ENCODE data around the gene TRIP12. TPM values are rescaled to one million over a fixed set of nuclear protein-coding genes. Genes with fewer than 3 reads are reported as not detected.
"Not testable (repeated sequence)": the region's sequence is repeated elsewhere in the genome, so short reads cannot be mapped to it uniquely, and the experiment has no call there.

The TRIP12 gene
- 100 to 1,000 TPM; 251 to 258 TPM for total RNA-seq

DNA sequence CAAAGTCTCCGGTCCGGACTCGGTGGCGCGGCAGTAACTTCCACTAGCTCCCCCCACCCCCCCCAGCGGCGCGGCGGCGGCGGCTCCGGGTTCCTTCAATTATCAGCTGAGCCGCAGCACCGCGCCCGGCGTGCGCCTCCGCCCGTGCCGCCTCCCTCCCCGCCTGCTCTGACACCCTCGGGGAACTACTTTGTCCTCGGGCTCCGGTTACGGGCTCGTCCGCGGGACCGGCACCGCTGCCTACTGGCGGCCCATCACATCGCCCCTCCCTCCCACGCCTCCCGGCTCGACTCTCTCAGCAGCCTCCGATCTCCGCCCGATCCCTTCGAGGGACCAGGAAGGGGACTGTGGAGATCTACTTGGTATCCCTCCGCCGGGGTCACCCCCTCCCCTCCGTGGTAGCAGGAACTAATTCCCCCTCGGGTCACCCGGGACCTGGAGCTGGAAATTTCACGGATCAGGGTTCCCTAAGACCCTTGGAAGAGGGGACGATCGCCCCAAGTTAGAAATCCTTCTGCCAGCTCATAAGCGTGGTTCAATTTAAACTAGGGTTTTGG lies at the start of gene TRIP12:
Gene TRIP12 (minus strand): TSS at position 118 of the 557 bp plus-strand sequence. CDS start 41,930 bp downstream, outside the sequence.
- ChIA-PET CTCF (interaction anchor here (0.7 to 1.7 kb wide), 3 partner anchors 121 to 238 kb away, joined by 4 to 5 read pairs (median 4); no protein-coding TSS in a partner anchor), POLR2A (interaction anchor here (0.6 to 1.8 kb wide), 6 partner anchors 11 to 672 kb away, joined by 3 to 9 read pairs (median 4); no protein-coding TSS in a partner anchor)

DNA sequence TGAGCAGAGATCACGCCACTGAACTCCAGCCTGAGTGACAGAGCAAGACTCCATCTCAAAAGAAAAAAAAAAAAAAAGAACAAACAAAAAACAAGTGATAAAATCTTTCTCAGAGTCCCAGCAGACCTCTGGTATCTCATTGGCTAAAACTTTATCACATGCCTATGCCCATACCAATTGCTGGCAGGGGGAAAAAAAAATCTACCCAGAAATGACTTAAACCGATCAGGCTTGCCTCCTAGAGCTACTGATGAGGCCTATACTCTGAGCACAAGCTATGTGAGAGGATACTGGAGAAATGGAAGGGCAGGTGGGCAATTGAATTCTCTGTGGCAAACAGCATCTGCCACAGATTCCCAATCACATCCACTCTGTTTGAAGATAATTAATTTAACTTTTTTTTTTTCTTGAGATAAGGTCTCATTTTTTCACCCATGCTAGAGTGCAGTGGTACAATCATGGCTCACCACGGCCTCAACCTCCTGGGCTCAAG lies 49.5 kb upstream of the TRIP12 start:
- POLR2A ChIA-PET = no interaction called here
- CTCF ChIA-PET = no interaction called here

DNA sequence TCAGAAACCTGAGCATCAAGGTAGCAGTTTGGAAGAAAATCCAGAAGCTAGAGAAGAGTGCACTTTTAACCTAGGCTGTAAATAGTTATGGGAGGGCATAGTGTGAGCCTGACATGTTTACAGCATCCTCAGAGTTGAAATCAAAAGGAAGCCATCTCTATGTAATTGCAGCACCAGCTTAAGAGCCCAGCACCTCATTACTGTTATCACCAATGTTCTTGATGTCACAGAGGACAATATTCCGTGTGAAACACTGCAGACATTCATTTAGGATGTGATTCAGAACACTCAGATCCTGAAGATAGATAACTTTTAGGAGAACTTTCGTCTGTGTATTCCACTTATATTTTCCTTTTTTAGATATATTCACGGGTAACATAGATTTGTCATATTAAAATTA lies 48.6 kb upstream of the TRIP12 start:
- CTCF ChIA-PET = no interaction called here
- POLR2A ChIA-PET = no interaction called here

DNA sequence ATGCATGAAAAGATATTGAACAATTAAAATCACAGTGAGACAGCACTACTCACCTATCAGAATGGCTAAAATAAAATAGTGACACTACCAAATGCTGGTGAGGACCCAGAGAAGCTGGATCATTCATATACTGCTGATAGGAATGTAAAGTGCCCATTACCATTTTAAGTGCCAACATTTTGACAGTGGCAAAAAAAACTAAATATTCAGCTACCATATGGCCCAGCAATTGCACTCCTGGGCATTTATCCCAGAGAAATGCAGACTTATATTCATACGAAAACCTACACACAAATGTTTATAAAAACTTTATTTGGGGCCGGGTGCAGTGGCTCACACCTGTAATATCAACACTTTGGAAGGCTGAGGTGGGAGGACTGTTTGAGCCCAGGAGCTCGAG lies 48.1 kb upstream of the TRIP12 start:
- POLR2A ChIA-PET = no interaction called here
- CTCF ChIA-PET = no interaction called here

DNA sequence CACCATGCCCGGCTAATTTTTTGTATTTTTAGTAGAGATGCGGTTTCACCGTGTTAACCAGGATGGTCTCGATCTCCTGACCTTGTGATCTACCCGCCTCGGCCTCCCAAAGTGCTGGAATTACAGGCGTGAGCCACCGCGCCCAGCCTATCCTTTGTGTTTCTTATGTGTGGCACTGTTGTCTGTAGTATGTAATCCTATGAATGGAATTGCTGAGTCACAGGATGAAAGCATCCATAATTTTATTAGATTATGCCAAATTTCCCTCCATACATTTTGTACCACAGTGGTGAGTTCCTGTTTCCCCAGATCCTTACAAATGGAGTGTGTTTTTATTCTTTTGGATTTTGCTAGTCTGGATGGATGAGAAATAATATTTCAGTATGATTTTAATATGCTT lies 41.8 kb upstream of the TRIP12 start:
- POLR2A ChIA-PET, CTCF ChIA-PET: not testable (repeated sequence)

DNA sequence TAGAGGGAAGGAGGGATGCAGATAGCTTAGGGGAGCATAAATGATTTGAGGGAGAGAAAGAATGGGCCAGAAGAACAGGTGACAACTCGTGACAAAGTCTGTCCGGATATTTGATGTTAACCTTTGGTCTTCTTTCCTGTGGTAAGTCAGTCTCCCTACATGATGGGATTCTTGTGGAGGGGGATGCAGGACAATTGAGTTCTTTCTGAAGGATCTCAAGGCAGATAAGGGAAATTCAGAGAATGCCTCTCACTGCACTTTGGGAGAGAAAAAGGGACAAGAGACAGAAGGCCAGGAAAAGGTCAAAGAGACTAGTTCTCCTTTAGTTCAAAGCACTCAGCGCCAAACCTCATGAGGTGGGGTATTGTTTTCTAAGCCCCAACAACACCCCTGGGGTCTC lies 34.7 kb upstream of the TRIP12 start:
- POLR2A ChIA-PET = no interaction called here

DNA sequence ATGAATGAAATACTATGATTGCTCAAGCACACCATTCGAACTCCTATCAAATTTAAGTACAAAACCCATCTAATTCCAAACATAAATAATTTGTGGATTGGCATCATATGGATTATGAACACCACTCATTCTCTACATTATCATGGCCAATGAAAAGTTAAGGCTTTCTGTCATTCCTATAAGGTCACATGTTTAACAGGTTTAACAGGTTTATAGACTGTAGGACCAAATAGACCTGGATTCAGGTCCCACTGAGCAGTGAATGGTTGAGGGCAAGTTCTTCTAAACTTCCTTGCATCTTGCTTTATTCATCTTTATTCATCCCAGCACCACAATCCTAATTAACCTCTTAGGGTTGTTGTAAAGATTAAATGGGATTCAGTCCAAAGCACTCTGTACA lies 33.9 kb upstream of the TRIP12 start:
- POLR2A ChIA-PET = no interaction called here
- CTCF ChIA-PET = no interaction called here

More for the DNA sequence above, 34.7 kb upstream of the TRIP12 start:
- CTCF ChIA-PET = no interaction called here

DNA sequence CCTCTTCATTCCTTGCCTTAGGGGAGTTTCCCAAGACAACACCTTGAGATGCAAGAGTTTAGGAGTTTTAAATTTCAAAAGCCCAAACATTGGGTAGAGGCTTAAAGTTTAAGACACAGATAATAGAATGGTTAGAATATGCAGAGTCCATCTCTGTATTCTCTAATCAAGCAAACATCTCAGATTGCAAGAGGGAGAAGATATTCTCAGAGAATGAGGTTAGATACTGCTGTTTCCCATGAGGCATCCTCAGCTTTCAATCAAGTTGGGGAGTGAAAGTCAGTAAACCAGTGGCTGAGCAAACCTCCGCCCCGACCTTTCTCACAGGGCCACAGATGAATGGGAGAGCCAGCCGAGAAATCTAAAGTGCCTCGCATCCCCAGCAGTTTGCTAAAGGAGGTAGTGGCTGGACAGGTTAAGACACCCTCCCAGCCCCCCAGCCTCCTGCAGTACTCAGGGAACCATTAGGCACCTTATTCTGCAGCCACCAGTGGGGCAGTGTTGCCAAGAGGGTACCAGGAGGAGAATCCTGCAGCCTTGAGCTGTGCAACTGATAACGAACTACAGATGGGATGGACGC lies 30.5 kb upstream of the TRIP12 start:
- ChIA-PET POLR2A (no interaction called here), CTCF (no interaction called here)

DNA sequence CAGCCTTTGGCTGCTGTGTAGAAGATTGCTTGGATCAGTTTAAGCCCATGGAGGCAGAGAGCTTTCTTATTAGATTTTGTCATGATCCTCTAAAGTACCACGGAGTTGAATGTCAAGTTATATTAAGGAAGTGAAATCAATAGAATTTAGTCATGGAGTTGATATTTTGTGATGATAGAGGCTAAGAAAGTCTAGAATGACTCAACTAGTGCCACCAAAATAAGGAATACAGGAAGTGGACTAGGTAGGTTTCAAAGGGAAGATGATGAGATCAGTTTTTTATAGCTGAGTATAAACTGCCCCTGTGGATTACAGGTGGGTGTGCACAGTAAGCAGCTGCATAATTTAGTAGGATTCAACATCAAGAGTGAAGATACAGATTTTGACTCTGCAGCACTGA lies 25.7 kb upstream of the TRIP12 start:
- ChIA-PET CTCF (interaction anchor here (0.6 kb wide), 1 partner anchor 92 kb away, joined by 3 read pairs; no protein-coding TSS in a partner anchor), POLR2A (no interaction called here)

DNA sequence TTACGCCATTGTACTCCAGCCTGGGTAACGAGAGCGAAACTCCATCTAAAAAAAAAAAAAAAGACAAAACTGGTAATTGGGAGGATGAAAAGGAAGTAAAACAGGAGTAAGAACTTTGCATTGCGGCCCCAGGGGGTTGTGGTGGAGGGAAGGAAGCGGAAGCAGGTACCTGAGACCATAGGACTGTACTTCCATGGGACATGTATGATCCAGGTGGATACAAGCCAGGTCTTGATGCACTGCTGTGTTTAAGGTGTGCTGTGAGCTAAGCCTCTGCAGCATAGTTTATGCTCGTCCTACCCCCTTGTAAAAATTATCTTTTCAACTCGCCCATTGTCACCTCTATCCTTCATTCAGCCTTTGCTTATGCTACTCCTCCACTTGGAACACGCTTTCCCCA lies 24.2 kb upstream of the TRIP12 start:
- ChIA-PET POLR2A (no interaction called here), CTCF (no interaction called here)

DNA sequence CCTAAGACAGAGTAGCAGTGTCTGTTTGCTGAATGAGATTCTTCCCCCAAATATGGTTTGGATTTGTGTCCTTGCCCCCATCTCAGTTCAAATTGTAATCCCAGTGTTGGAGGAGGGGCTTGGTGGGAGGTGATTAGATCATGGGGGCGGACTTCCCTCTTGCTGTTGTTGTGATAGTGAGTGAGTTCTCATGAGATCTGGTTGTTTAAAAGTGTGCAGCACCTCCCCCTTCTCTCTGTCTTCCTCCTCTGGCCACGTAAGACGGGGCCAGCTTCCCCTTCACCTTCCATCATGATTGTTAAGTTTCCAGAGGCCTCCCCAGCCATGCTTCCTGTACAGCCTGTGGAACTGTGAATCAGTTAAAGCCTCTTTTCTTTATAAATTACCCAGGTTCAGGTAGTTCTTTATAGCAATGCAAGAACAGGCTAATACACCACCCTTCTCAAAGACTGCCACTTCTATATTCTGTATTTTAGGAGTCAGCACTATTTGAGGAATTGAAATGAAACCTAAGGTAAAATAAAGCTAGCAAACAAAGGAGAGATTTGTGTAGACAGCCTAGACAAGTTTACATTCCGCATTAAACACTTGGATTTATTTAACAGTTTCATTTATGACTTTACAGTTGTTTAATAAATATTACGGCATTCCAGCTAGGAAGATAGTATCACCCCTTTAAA lies 22.1 kb upstream of the TRIP12 start:
- ChIA-PET CTCF (no interaction called here), POLR2A (no interaction called here)

DNA sequence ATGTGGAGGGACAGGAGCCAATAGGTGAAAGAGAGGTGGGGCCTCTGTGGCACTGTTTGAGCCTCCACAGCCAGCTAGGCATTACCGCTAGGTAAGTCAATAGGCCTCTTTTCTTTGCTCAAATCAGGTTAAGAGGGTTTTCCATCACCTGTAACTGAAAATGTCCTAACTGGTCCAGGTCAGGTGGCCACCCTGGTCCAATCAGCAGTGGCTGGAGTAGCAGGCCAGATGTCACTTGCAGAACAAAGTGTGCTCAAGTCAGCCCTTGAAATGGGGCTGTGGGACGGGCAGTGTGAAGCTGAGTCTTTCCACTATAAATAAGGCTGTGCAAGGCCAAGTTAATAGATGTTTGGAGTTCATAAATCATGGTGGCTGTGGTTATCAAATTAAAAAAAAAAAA lies 21.4 kb upstream of the TRIP12 start:
- ChIA-PET POLR2A (no interaction called here), CTCF (no interaction called here)

DNA sequence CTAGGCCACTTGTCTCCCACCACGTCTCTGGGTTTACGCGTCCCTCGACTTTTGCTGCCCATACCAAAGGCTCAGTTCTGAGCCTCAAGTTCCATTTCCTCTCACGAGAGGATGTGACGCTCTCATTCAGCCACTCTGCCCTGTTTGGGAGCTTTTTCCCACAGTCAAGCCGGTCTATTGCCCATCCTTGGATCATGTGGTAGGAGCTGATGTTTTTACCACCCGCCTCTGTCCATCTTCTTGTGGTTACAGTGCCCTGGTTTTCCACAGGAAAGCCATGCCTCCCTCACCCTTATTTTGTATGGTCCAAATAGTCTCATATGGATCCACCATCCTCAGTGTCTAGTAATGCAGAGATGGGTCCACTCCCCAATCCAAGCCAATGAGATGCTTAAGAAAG lies 20.9 kb upstream of the TRIP12 start:
- ChIA-PET POLR2A (no interaction called here), CTCF (no interaction called here)

DNA sequence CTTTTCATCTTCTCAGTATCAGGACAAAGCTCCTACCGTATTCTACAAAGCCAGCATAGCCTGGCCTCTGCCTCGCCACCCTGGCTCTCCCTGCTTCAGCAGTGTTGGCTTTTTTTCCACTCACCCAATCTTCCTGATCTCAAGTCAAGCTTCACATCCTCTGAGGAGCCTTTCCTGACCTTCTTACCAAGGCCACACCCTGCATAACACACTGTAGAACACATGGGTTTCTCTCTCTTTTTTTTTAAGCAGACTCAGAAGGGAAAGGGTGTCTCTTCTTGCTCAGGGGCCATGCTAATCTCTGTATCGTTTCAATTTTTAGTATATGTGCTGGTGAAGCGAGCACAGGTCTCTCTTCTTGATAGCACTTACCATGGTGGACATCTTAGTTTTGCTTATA lies 15.7 kb upstream of the TRIP12 start:
- CTCF ChIA-PET = no interaction called here
- POLR2A ChIA-PET = no interaction called here

DNA sequence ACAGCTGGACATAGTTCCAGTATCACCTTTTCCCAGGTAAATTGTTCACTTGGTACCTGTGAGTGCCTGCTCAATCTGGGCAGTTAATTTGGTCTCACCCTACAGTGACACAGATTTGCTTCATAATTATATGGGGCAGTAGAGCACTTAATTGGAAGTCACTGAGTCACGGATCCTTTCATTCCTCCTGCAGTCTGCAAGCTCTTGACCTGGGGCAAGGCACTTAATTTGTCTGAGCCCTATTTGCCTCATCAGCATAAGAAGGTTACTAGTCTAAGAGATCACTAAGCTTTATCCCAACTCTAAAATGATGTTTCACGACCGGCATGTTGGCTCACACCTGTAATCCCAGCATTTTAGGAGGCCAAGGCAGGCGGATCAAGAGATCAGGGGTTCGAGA lies 9.4 kb upstream of the TRIP12 start:
- ChIA-PET CTCF (no interaction called here), POLR2A (no interaction called here)

DNA sequence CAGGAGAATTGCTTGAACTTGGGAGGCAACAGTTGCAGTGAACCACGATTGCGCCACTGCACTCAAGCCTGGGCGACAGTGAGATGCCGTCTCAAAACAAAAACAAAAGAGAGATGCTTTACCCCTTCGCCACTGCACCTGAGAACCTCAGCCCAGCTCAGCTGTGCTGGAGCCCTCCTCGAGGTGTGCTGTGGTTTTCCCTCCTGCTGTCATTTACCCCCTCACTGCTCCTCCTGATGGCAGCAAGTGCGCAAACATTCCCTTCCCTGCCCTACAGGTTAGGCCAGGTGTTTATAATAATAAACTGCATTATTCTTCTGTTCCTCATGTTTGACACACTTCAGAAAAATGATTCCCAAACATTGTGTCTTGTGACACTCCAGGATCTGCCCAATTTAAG lies 8.8 kb upstream of the TRIP12 start:
- CTCF ChIA-PET = no interaction called here
- POLR2A ChIA-PET = no interaction called here

DNA sequence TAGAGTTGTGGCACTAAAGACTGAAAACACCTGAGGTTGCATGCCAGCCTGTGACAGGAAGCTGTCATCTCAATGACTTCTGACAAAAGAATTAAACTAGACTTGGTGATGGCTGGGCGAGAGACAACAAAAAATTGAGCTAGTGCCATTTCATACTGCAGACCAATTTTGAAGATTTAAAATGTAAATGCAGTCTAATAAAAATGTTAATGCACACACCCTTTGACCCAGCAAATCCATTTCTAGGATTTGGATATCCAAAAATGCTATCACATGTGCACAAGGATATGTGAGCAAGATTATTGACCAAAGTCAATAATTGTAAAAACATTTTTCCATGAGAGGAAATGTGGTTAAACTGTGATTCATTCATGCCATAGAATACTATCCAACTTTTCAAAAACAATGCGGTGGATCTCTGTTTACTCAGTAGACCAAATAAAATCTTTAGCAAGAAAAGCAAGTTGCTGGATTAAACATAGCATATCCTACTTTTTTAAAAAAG lies 6.1 kb upstream of the TRIP12 start:
- CTCF ChIA-PET = interaction anchor here (1.4 kb wide), 1 partner anchor 139 kb away, joined by 3 read pairs; no protein-coding TSS in a partner anchor
- POLR2A ChIA-PET = no interaction called here

DNA sequence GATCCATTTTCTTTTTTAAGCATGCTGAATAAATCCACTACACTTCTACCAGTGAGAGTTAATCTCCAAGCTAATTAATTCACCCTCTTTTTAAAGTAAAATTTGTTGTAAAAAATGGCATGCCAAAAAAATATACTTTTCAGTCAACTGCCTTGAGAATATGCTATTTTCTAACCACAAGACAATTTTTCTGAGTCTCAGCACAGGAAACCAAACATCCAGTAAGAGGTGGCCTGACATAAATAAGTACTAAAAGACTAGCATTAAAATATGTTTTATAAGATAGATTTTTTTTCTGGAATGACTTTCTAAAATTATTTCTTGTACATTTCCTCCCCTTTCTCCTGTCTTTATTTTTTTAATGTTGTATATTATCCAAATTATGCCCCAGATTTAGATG lies 3.4 kb upstream of the TRIP12 start:
- ChIA-PET CTCF (no interaction called here), POLR2A (no interaction called here)

DNA sequence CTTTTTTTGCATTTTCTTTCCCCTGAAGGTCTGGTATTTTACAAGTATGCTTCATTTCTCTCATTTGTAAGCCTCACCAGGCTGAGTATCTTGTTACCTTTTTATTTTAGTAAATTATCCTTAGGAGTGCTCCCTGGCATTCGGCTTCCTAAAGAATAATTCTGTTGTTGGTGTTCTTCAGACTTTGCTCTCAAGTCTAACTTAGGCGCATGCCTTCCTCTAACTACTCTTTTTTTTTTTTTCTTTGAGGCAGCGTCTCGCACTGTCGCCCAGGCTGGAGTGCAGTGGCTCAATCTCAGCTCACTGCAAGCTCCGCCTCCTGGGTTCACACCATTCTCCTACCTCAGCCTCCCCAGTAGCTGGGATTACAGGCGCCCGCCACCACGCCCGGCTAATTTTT lies 2.7 kb upstream of the TRIP12 start:
- POLR2A ChIA-PET, CTCF ChIA-PET: not testable (repeated sequence)

DNA sequence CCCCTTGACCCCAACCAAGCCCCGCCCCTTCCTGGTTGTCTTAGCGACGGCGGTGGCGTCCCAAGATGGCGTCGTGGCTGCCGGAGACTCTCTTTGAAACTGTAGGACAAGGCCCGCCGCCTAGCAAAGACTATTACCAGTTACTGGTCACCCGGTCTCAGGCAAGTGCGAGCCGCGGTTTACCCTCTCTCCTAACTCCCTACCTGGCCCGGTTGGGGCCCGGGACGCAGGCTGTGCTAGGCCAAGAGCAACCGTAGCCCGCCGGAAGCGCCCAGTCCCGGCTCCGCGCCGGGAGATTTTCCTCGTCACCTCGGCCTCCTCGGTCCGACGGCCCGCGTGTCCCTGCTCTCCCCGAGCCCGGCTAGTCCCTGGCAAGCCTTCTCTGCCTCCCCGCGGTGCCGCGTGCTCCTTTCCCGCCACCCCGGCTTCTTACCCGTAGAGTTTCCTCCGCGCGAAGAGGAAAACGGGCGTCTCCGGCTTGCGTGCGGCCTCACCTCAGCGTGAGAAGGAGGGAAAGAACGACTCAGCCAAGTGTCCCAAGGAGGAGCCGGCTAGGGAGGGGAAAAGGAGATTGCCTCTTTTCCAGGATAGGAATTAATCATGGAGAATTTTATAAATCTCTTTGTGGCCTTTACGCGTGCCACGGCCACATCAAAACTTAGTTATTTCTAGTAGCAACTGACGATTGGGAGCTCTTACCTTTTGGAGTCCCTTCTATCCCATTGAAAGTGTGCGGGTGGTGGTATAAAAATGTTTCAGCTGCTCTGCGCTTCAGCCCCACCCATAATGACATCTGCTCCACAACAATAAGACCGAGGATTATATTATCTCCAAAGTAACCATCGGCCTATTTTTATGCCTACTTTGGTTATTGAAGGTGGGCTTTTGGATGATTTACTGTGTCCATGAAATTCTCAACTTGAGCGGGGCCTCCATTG lies 909 bp upstream of the TRIP12 start, which contains the start of gene FBXO36:
Gene FBXO36 (plus strand): TSS at position 55 of the 938 bp plus-strand sequence. CDS start 11 bp downstream, at position 66.
- ChIA-PET CTCF (interaction anchor here (1.5 kb wide), 1 partner anchor 133 kb away, joined by 5 read pairs; no protein-coding TSS in a partner anchor), POLR2A (interaction anchor here (1.8 kb wide), 1 partner anchor 122 kb away, joined by 9 read pairs; no protein-coding TSS in a partner anchor)

Data from activated CD8-positive, alpha-beta memory T cell treated with anti-CD3 and anti-CD28 coated beads for 36 hours (primary cell).